PC-3 (cell line): ENCODE data around the gene SETBP1.

Experiments
- EZH2 ChIP-seq: fragments of 300-600 bp; sonication (generic); IDR thresholded peaks from one replicate; pipeline ENCODE4 v1.6.1; 2017; ENCODE audit warnings: antibody characterized with exemption, mild to moderate bottlenecking, low read length; ENCODE audit not compliant: unreplicated experiment
- EZH2phosphoT487 ChIP-seq: fragments of 300-600 bp; sonication (generic); IDR thresholded peaks from 2 replicates; pipeline ENCODE4 v1.6.1; 2018; ENCODE audit warnings: mild to moderate bottlenecking, antibody characterized with exemption, low read length, borderline replicate concordance
- TF ChIP-seq, protein P1 (sequence below): fragments of 300-600 bp; sonication (generic); conservative IDR thresholded peaks from 2 replicates; pipeline ENCODE4 v1.5.1; 2017; ENCODE audit warnings: antibody characterized with exemption, low read depth, mild to moderate bottlenecking, low read length

DNA sequence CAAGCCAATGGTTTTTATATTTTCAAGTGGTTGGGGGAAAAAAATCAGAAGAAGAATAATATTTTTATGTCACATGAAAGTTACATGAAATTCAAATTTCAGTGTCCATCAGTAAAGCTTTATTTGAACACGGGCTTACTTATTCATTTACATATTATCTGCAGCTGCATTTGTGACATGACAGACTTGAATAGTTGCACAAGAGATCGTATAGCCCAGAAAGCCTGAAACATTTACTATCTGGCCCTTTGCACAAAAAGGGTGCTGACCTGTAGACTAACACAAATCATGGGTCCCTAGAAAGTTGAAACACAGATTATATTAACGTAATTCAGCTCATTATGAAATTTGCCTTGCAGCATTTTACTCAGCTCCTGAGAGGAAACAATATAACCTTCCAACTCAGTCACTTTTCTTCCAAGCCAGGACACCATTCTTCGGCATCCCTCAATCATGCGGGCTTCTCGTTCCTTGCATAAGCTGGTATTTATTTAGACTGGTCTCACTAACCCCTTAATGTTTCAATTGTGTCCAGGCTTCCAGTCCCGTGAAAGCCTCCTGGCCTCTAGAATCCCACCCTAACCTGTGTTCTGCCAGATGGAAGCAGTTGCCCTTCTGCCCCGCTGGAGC, 402.7 kb downstream of the SETBP1 start:
- TF ChIP-seq, protein P1, sequence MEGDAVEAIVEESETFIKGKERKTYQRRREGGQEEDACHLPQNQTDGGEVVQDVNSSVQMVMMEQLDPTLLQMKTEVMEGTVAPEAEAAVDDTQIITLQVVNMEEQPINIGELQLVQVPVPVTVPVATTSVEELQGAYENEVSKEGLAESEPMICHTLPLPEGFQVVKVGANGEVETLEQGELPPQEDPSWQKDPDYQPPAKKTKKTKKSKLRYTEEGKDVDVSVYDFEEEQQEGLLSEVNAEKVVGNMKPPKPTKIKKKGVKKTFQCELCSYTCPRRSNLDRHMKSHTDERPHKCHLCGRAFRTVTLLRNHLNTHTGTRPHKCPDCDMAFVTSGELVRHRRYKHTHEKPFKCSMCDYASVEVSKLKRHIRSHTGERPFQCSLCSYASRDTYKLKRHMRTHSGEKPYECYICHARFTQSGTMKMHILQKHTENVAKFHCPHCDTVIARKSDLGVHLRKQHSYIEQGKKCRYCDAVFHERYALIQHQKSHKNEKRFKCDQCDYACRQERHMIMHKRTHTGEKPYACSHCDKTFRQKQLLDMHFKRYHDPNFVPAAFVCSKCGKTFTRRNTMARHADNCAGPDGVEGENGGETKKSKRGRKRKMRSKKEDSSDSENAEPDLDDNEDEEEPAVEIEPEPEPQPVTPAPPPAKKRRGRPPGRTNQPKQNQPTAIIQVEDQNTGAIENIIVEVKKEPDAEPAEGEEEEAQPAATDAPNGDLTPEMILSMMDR = no peak
- TF ChIP-seq EZH2phosphoT487 (no peak), EZH2 (no peak)
